Panc1 (cell line): ENCODE measurements around the gene CAMSAP2.

Experiments used
- CTCF ChIP-seq: fragments of 450-650 bp; IDR thresholded peaks from 2 replicates; pipeline ENCODE4 v1.5.1; 2017; ENCODE audit warnings: mild to moderate bottlenecking
- POLR2AphosphoS5 ChIP-seq: IDR thresholded peaks from 2 replicates; pipeline ENCODE4 v1.6.1; 2012; ENCODE audit warnings: mild to moderate bottlenecking, low read depth, low read length, moderate library complexity

DNA sequence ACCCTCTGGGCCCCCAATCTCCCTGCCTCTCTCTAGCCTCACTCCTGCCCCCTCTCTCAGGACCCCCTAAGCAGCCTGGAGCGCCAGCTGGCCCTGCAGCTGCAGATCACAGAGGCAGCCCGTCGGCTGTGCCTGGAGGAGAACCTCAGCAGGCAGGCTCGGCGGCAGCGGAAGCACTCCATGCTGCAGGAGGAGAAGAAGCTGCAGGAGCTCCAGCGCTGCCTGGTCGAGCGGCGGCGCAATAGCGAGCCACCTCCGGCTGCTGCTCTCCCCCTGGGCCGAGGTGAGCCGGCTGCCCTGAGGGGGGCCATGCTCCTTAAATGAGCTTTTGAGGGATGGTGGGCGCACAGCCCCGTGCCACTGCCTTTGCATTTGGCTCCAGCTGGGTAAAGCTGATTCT lies 162.2 kb downstream of the CAMSAP2 start:
- TF ChIP-seq POLR2AphosphoS5 (no peak), CTCF (no peak)
